Stomach (tissue), 4 donors: ENCODE data around the gene ILF2.

Source experiments
- CTCF ChIP-seq, 7 experiments: fragments of 450-650 bp in 4 of 7; fragments of 200-600 bp in 3 of 7; sonication (generic) in 3 of 7; IDR thresholded peaks; one replicate each; pipeline ENCODE4 v1.5.1; 2016 to 2019; ENCODE audit warnings: antibody characterized with exemption in 7 of 7, control low read depth in 2 of 7, mild to moderate bottlenecking in 1 of 7
- POLR2A ChIP-seq, 4 donors: fragments of 450-650 bp; IDR thresholded peaks; one replicate each; pipeline ENCODE4 v1.6.1; 2016; ENCODE audit warnings: antibody characterized with exemption in 4 of 4, control low read depth in 2 of 4, mild to moderate bottlenecking in 1 of 4, moderate library complexity in 1 of 4
- POLR2AphosphoS5 ChIP-seq, 3 donors: sonication (generic); formaldehyde crosslinking; IDR thresholded peaks; one replicate each; pipeline ENCODE4 v1.6.1; 2016; ENCODE audit warnings: antibody characterized with exemption in 3 of 3

GRCh38 chr1:153636312-153636711, 34.5 kb downstream of the ILF2 start:
- no peak for TF ChIP-seq POLR2A (IDR thresholded peaks at IDR 0.05)
- TF ChIP-seq CTCF (IDR thresholded peaks at IDR 0.05): no peak
- TF ChIP-seq POLR2AphosphoS5 (IDR thresholded peaks at IDR 0.05): no peak
